ENCODE results near the gene RAB17.
"Not testable (repeated sequence)": the region's sequence is repeated elsewhere in the genome, so short reads cannot be mapped to it uniquely, and the experiment has no call there.

The RAB17 gene

GRCh38 chr2:237624565-237624964 lies 34.0 kb upstream of the RAB17 start:
- no peak for DNase-seq (ENCODE audit: low spot score)

- DNase-seq (ENCODE audit: low spot score), result no peak
Observed at GRCh38 chr2:237623428-237624403, 33.2 kb upstream of the RAB17 start.

- no peak for DNase-seq (ENCODE audit: low spot score)
Observed at GRCh38 chr2:237618449-237618848, 27.9 kb upstream of the RAB17 start.

- DNase-seq (ENCODE audit: low spot score), result no peak
Observed at GRCh38 chr2:237617587-237617982, 27.1 kb upstream of the RAB17 start.

DNA sequence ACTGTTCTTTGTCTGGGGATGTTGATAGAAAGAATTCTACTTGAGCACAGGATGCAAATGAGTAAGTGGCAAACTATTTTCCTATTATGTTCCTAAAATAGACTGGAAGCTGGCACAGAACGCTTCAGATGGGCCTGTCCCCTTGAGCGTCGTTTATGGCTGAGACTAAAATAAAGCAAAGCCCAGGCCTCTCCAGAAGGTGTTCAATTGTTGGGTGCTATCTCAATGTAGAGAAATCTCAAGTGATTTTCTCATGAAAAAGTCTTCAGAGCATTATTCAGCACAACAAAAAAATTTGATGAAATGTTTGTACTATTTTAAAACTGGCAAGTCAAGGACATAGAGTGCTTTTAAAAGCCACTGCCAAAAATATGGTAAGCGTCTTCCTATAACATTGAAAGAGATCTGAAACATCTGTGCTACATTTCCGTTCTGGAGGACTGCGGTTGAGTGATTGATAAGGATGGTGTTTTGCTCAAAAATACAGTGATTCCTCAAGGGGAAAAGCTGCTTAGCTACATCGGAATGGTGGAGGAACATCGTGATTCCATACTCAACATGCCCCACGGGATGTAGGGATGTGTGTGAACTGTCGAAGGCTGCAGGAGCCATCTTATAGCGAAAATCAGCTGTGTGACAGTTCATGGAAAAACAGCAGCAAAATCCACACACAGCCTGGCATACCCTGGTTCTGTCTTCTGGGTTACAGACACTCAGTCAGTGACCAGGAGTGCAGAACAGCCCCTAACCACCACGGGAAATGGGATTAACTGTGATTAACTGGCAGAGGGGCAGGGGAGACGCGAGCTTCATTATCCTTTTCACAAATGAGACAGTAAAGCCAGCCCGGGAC lies 26.4 kb upstream of the RAB17 start:
- DNase-seq (ENCODE audit: low spot score), result peak; percentile 85

- no peak for DNase-seq (ENCODE audit: low spot score)
Observed at GRCh38 chr2:237616373-237616733, 25.8 kb upstream of the RAB17 start.

GRCh38 chr2:237615631-237616249 lies 25.2 kb upstream of the RAB17 start:
- DNase-seq (ENCODE audit: low spot score), result no peak

DNA sequence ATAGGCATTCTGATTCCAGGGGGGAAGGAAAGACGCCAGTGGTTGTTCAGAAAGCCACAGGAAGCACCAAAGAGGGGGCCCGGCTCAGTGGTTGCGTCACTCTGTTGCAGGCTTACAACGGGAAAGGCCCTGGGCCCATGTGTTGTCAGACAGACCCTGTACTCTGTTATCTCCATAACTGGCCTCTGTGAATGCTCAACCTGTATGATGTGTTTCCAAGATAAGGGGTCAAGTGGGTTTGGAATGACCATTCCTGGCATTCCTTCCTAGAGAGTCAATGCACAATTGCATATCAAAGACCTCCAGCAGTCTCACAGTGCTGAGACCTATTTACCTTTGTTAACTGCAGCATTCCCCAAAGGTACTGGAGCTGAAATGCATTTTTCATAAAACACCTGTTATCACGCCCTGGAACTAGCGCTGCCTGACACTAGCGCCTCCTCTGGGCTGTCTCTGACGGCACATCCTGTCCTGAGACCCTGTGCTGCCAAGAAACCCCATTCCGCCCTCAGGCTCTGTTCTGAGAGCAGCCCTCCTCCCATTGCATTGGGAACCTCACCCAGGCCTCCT lies 23.7 kb upstream of the RAB17 start:
- no peak for DNase-seq (ENCODE audit: low spot score)

DNA sequence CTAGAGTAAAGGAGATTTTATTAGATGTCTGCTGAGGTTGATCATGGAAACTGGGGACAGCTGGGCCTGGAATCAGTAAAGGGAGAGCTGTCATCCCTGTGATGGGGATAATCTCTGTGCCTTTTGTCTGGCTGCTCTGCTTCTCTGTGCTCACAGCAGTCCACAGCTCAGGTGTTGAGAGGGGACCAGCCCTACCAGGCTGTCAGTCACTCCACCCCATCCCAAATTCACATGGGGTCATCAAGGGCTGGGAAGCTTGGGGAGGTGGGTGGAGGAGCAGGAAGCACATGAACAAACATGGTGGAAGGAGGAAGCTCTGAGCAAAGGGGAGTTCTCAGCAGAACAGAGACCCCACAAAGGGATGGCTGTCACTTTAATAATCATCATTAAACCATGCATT lies 23.1 kb upstream of the RAB17 start:
- DNase-seq (ENCODE audit: low spot score), result no peak

DNA sequence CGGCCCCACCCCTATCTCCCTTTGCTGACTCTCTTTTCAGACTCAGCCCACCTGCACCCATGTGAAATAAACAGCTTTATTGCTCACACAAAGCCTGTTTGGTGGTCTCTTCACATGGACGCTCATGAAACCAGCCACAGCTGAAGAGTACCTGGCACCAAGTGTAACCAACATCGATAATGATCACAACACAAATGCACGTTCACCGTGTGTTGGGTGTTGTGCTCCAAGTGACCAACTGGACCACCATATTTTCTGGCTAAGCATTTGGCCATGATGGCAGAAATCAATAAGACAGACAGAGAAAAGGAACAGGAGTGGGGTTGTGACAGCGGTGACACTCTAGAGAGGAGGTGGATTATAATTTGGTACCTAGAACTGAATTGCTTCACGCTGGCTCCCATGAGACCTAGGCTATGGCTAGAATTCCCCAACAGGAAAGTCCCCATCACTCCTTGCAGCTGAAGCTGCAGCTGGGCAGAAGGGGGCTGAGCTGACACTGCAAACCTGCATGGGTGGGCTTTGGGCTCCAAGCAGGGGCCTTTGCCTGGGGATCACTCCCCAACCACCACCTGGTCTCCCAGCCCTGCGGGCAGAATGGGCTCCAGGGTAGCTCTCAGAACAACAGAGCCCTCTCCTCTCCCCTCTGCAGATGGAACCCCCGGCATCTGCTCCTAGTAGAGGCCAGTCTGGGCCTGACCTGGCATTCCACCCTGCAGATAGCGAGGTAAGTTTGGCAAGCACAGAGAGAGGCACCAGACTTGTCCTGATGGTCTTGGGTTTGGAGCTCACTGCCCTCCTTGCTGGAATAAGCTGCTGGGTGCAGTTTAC lies 22.2 kb upstream of the RAB17 start:
- no peak for DNase-seq (ENCODE audit: low spot score)

- DNase-seq (ENCODE audit: low spot score), result not testable (repeated sequence)
Observed at GRCh38 chr2:237606522-237606921, 16.0 kb upstream of the RAB17 start.

- no peak for DNase-seq (ENCODE audit: low spot score)
Observed at GRCh38 chr2:237604960-237605359, 14.4 kb upstream of the RAB17 start.

GRCh38 chr2:237604391-237604790 lies 13.9 kb upstream of the RAB17 start:
- DNase-seq (ENCODE audit: low spot score), result no peak

GRCh38 chr2:237603718-237604362 lies 13.3 kb upstream of the RAB17 start:
- DNase-seq (ENCODE audit: low spot score), result peak; percentile 96

DNA sequence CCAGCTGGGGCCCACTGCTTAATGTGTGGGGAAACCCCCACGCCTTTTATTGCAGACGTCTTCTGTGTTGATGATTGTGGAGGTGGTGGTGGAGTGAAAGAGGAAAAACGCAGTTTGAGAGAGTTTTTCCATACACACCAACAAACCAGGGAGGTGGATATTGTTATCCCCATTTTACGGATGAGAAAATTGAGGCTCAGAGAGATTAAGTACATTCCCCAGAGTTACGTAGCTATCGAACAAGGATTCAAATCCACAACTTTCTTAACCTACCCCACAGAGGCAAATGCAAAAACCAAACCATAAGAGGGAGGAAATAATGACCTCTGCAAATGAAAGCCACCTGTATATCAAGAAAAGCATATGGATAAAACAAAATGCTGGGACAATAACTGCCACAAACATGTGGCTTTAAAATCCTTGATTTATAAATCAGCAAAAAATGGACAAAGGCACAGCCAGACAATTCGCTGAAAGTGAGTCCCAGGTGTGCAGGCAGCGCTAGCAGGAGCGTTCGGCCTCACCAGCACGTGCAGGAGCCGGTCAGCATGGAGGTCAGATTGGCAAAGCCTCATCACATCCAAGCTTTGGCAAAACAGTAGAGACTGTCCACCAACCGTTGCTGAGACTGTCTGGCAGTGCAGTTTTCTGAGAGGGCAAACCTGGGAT lies 12.6 kb upstream of the RAB17 start:
- no peak for DNase-seq (ENCODE audit: low spot score)

DNA sequence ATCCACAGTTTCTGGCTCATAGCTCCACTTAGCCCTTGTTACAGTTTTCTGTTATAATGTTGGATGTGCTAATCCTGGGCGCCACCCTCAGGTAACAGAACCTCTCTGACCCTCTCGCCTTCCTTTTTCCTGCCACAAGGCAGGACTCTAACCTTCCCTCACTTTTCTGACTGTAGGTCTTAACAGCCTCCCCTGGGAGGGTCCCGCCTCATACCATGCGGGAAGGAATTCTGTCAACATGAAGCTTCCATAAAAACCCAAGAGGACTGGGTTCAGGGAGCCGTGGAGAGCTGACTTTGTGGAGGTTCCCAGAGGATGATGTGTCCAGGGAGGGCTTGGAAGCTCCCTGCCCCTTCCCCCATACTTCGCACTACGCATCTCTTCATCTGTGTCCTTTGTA lies 11.9 kb upstream of the RAB17 start:
- DNase-seq (ENCODE audit: low spot score), result no peak

GRCh38 chr2:237601453-237602116 lies 11.1 kb upstream of the RAB17 start:
- DNase-seq (ENCODE audit: low spot score), result no peak

DNA sequence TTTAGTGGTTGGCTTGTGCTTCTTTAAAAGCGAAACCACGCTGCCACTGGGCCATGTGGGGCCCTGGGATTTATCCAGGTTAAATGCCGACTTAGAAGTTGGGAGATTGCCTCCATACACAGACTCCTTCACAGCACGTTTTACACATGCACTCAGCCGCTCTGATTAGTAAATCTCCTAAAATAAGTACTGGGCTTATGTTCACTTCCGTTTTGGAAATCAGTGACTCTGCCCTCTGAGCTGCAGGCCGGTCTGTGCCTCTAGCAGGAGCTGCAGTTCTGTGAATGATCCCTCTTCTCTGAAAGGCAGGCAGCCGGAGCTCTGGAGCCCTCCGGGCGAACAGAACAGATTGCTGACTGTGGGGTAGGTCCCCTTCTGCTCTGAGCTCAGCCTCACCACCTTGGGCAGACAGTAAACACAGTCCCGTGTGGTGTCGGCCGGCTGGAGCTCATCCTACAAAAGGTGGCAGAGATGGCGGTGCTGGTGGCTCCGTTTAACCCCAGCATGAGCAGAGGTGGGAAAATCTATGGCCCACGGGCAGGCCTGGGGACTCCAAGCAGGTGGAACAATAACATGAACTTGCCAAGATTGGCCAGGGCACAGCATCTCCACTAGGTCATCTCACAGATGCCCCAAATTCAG lies 9.8 kb upstream of the RAB17 start:
- DNase-seq (ENCODE audit: low spot score), result peak; percentile 39

DNA sequence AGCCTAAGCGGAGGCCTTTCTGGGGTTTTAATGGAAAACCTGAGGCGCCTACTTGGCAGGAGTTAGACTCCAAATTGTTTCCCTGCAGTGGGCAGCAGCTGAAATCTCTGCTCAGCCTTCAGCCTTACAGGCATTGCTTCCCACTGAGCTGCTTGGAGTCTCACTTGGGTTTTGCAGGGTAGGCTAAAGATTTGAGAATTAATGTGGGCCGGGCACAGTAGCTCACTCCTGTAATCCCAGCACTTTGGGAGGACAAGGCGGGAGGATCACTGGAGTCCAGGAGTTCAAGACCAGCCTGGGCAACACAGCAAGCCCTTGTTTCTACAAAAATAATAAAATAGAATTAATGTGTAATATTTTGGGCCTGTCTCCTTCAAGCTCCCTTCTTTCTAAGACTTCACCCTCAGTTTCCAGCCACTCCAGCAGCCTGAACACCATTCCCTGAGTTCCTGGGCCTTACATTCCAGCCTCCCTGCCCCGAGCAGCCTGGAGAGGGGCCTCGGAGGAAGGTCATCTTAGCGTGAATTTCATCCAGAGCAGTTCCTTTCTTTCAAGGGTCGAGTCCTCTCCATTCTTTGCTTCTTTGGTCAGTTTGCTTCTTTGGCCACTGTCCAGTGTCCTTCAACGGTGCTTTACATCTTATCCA lies 9.1 kb upstream of the RAB17 start:
- DNase-seq (ENCODE audit: low spot score), result no peak

Data from COLO829 (cell line).